Measurements from ENCODE around the gene TAF15.

The TAF15 gene

GRCh38 chr17:35807371-35808144 lies 1.7 kb upstream of the TAF15 start:
- Histone ChIP-seq H3K27me3 (ENCODE audit: control insufficient read depth, insufficient read depth, low read length) (no peaks in the 10 kb centered on the region), H3K9me3 (ENCODE audit: control insufficient read depth, low read depth, low read length) (no peaks in the 10 kb centered on the region), H3K36me3 (ENCODE audit: control insufficient read depth, low read depth, low read length) (peaks cover 3% of the 10 kb centered on the region), H3K4me1 (ENCODE audit: control insufficient read depth, low read depth, low read length) (peaks cover 16% of the 10 kb centered on the region), H3K27ac (ENCODE audit: low read length) (no peak overlapping the region), H3K9ac (ENCODE audit: low read length) (no peak overlapping the region), H3K4me3 (ENCODE audit: low read length) (no peak overlapping the region)

GRCh38 chr17:35808240-35808961 lies 883 bp upstream of the TAF15 start:
- H3K9me3 ChIP-seq (ENCODE audit: control insufficient read depth, low read depth, low read length), result no peaks in the 10 kb centered on the region
- no peaks in the 10 kb centered on the region for H3K27me3 ChIP-seq (ENCODE audit: control insufficient read depth, insufficient read depth, low read length)
- H3K27ac ChIP-seq (ENCODE audit: low read length), result peak overlapping the region; percentile 99
- H3K36me3 ChIP-seq (ENCODE audit: control insufficient read depth, low read depth, low read length), result peaks cover 3% of the 10 kb centered on the region
- H3K9ac ChIP-seq (ENCODE audit: low read length), result peak overlapping the region; percentile 96
- peaks cover 16% of the 10 kb centered on the region for H3K4me1 ChIP-seq (ENCODE audit: control insufficient read depth, low read depth, low read length)
- H3K4me3 ChIP-seq (ENCODE audit: low read length), result peak overlapping the region; percentile 98

GRCh38 chr17:35809855-35810461 lies 674 bp downstream of the TAF15 start:
- H3K4me1 ChIP-seq (ENCODE audit: control insufficient read depth, low read depth, low read length), result peaks cover 16% of the 10 kb centered on the region
- H3K9ac ChIP-seq (ENCODE audit: low read length), result peak overlapping the region; percentile 96
- H3K9me3 ChIP-seq (ENCODE audit: control insufficient read depth, low read depth, low read length), result no peaks in the 10 kb centered on the region
- H3K4me3 ChIP-seq (ENCODE audit: low read length), result peak overlapping the region; percentile 98
- no peaks in the 10 kb centered on the region for H3K27me3 ChIP-seq (ENCODE audit: control insufficient read depth, insufficient read depth, low read length)
- peaks cover 3% of the 10 kb centered on the region for H3K36me3 ChIP-seq (ENCODE audit: control insufficient read depth, low read depth, low read length)
- peak overlapping the region; percentile 99 for H3K27ac ChIP-seq (ENCODE audit: low read length)

- H3K4me1 ChIP-seq (ENCODE audit: control insufficient read depth, low read depth, low read length), result peaks cover 16% of the 10 kb centered on the region
- peak overlapping the region; percentile 98 for H3K4me3 ChIP-seq (ENCODE audit: low read length)
- no peak overlapping the region for H3K27ac ChIP-seq (ENCODE audit: low read length)
- no peak overlapping the region for H3K9ac ChIP-seq (ENCODE audit: low read length)
- no peaks in the 10 kb centered on the region for H3K9me3 ChIP-seq (ENCODE audit: control insufficient read depth, low read depth, low read length)
- H3K27me3 ChIP-seq (ENCODE audit: control insufficient read depth, insufficient read depth, low read length), result no peaks in the 10 kb centered on the region
- peaks cover 3% of the 10 kb centered on the region for H3K36me3 ChIP-seq (ENCODE audit: control insufficient read depth, low read depth, low read length)
Observed at GRCh38 chr17:35811759-35812158, 2.5 kb downstream of the TAF15 start.

GRCh38 chr17:35812456-35812855 lies 3.2 kb downstream of the TAF15 start:
- H3K27me3 ChIP-seq (ENCODE audit: control insufficient read depth, insufficient read depth, low read length), result no peaks in the 10 kb centered on the region
- H3K4me3 ChIP-seq (ENCODE audit: low read length), result no peak overlapping the region
- H3K4me1 ChIP-seq (ENCODE audit: control insufficient read depth, low read depth, low read length), result peaks cover 16% of the 10 kb centered on the region
- H3K9ac ChIP-seq (ENCODE audit: low read length), result no peak overlapping the region
- H3K36me3 ChIP-seq (ENCODE audit: control insufficient read depth, low read depth, low read length), result peaks cover 10% of the 10 kb centered on the region
- no peaks in the 10 kb centered on the region for H3K9me3 ChIP-seq (ENCODE audit: control insufficient read depth, low read depth, low read length)
- no peak overlapping the region for H3K27ac ChIP-seq (ENCODE audit: low read length)

GRCh38 chr17:35816723-35817122 lies 7.4 kb downstream of the TAF15 start:
- peaks cover 48% of the 10 kb centered on the region for H3K36me3 ChIP-seq (ENCODE audit: control insufficient read depth, low read depth, low read length)
- H3K9me3 ChIP-seq (ENCODE audit: control insufficient read depth, low read depth, low read length), result no peaks in the 10 kb centered on the region
- H3K4me3 ChIP-seq (ENCODE audit: low read length), result no peak overlapping the region
- H3K27ac ChIP-seq (ENCODE audit: low read length), result no peak overlapping the region
- no peaks in the 10 kb centered on the region for H3K27me3 ChIP-seq (ENCODE audit: control insufficient read depth, insufficient read depth, low read length)
- no peaks in the 10 kb centered on the region for H3K4me1 ChIP-seq (ENCODE audit: control insufficient read depth, low read depth, low read length)
- H3K9ac ChIP-seq (ENCODE audit: low read length), result no peak overlapping the region

GRCh38 chr17:35817196-35817595 lies 7.9 kb downstream of the TAF15 start:
- peaks cover 53% of the 10 kb centered on the region for H3K36me3 ChIP-seq (ENCODE audit: control insufficient read depth, low read depth, low read length)
- no peaks in the 10 kb centered on the region for H3K4me1 ChIP-seq (ENCODE audit: control insufficient read depth, low read depth, low read length)
- H3K4me3 ChIP-seq (ENCODE audit: low read length), result no peak overlapping the region
- no peaks in the 10 kb centered on the region for H3K9me3 ChIP-seq (ENCODE audit: control insufficient read depth, low read depth, low read length)
- no peaks in the 10 kb centered on the region for H3K27me3 ChIP-seq (ENCODE audit: control insufficient read depth, insufficient read depth, low read length)
- no peak overlapping the region for H3K27ac ChIP-seq (ENCODE audit: low read length)
- H3K9ac ChIP-seq (ENCODE audit: low read length), result no peak overlapping the region

- H3K9me3 ChIP-seq (ENCODE audit: control insufficient read depth, low read depth, low read length), result no peaks in the 10 kb centered on the region
- H3K27me3 ChIP-seq (ENCODE audit: control insufficient read depth, insufficient read depth, low read length), result no peaks in the 10 kb centered on the region
- H3K4me1 ChIP-seq (ENCODE audit: control insufficient read depth, low read depth, low read length), result no peaks in the 10 kb centered on the region
- no peak overlapping the region for H3K27ac ChIP-seq (ENCODE audit: low read length)
- no peak overlapping the region for H3K9ac ChIP-seq (ENCODE audit: low read length)
- H3K4me3 ChIP-seq (ENCODE audit: low read length), result no peak overlapping the region
- peaks cover 74% of the 10 kb centered on the region for H3K36me3 ChIP-seq (ENCODE audit: control insufficient read depth, low read depth, low read length)
Observed at GRCh38 chr17:35819455-35819854, 10.2 kb downstream of the TAF15 start.

GRCh38 chr17:35821308-35821707 lies 12.0 kb downstream of the TAF15 start:
- Histone ChIP-seq H3K4me1 (ENCODE audit: control insufficient read depth, low read depth, low read length) (no peaks in the 10 kb centered on the region), H3K27ac (ENCODE audit: low read length) (no peak overlapping the region), H3K4me3 (ENCODE audit: low read length) (no peak overlapping the region), H3K9ac (ENCODE audit: low read length) (no peak overlapping the region), H3K27me3 (ENCODE audit: control insufficient read depth, insufficient read depth, low read length) (no peaks in the 10 kb centered on the region), H3K36me3 (ENCODE audit: control insufficient read depth, low read depth, low read length) (peaks cover 91% of the 10 kb centered on the region), H3K9me3 (ENCODE audit: control insufficient read depth, low read depth, low read length) (no peaks in the 10 kb centered on the region)

- H3K27me3 ChIP-seq (ENCODE audit: control insufficient read depth, insufficient read depth, low read length), result no peaks in the 10 kb centered on the region
- H3K9ac ChIP-seq (ENCODE audit: low read length), result no peak overlapping the region
- no peak overlapping the region for H3K4me3 ChIP-seq (ENCODE audit: low read length)
- peaks cover 87% of the 10 kb centered on the region for H3K36me3 ChIP-seq (ENCODE audit: control insufficient read depth, low read depth, low read length)
- no peaks in the 10 kb centered on the region for H3K9me3 ChIP-seq (ENCODE audit: control insufficient read depth, low read depth, low read length)
- H3K27ac ChIP-seq (ENCODE audit: low read length), result no peak overlapping the region
- no peaks in the 10 kb centered on the region for H3K4me1 ChIP-seq (ENCODE audit: control insufficient read depth, low read depth, low read length)
Observed at GRCh38 chr17:35825206-35825605, 15.9 kb downstream of the TAF15 start.

- no peaks in the 10 kb centered on the region for H3K27me3 ChIP-seq (ENCODE audit: control insufficient read depth, insufficient read depth, low read length)
- no peak overlapping the region for H3K9ac ChIP-seq (ENCODE audit: low read length)
- no peaks in the 10 kb centered on the region for H3K9me3 ChIP-seq (ENCODE audit: control insufficient read depth, low read depth, low read length)
- peaks cover 90% of the 10 kb centered on the region for H3K36me3 ChIP-seq (ENCODE audit: control insufficient read depth, low read depth, low read length)
- H3K4me1 ChIP-seq (ENCODE audit: control insufficient read depth, low read depth, low read length), result no peaks in the 10 kb centered on the region
- no peak overlapping the region for H3K27ac ChIP-seq (ENCODE audit: low read length)
- H3K4me3 ChIP-seq (ENCODE audit: low read length), result no peak overlapping the region
Observed at GRCh38 chr17:35841101-35841500, 31.8 kb downstream of the TAF15 start.

Data from iPS-18a (cell line).